Measurements from ENCODE around the gene FOXC2. TPM values are rescaled to one million over a fixed set of nuclear protein-coding genes. Genes with fewer than 3 reads are reported as not detected.

FOXC2 gene
- total RNA-seq, 1 experiment from 2014 or later, result 0.62 TPM

GRCh38 chr16:86570558-86571529 is 4.2 kb downstream of the FOXC2 start:
- H3K27me3 ChIP-seq (ENCODE audit: control insufficient read depth, insufficient read depth, low read length), result peaks cover 93% of the 10 kb centered on the region
- DNase-seq, result peak; percentile 29
- no peak overlapping the region for H3K4me3 ChIP-seq (ENCODE audit: insufficient read depth, low read depth, low read length)
- no peaks in the 10 kb centered on the region for H3K36me3 ChIP-seq (replicated peaks; ENCODE audit: control insufficient read depth, insufficient read depth, low read length)

- H3K27me3 ChIP-seq (ENCODE audit: control insufficient read depth, insufficient read depth, low read length), result peaks cover 90% of the 10 kb centered on the region
Measured at GRCh38 chr16:86571530-86571915, 4.9 kb downstream of the FOXC2 start.

DNA sequence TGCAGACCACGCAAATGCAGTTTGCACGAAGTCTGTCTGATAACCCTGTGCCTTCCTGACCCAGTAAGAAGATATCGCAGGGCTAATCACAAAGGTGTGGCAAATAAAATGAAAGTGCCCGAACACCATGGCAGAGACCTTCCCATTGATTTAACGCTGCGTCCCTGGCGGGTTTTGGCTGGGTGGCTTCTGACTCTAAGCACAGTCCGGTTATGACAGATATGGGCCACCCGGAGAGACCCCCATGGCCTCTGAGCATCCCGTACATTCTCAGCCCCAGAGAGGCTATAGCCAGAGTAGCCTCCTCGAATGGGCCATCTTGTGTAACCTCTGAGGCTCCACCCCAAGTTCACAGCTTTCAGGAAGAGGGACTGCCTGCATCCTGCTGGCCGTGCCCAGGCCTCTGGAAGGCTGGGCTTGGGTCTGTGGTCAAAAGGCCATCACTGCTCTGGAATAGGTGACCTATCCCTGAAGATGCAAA is 5.5 kb downstream of the FOXC2 start:
- no peak overlapping the region for H3K4me3 ChIP-seq (ENCODE audit: insufficient read depth, low read depth, low read length)
- H3K36me3 ChIP-seq (replicated peaks; ENCODE audit: control insufficient read depth, insufficient read depth, low read length), result no peaks in the 10 kb centered on the region
- no peak for DNase-seq
- H3K27me3 ChIP-seq (ENCODE audit: control insufficient read depth, insufficient read depth, low read length), result peaks cover 94% of the 10 kb centered on the region

More at GRCh38 chr16:86571530-86571915, 4.9 kb downstream of the FOXC2 start:
- no peaks in the 10 kb centered on the region for H3K36me3 ChIP-seq (replicated peaks; ENCODE audit: control insufficient read depth, insufficient read depth, low read length)
- no peak overlapping the region for H3K4me3 ChIP-seq (ENCODE audit: insufficient read depth, low read depth, low read length)
- peak; percentile 28 for DNase-seq

- Histone ChIP-seq H3K4me3 (ENCODE audit: insufficient read depth, low read depth, low read length) (no peak overlapping the region), H3K36me3 (replicated peaks; ENCODE audit: control insufficient read depth, insufficient read depth, low read length) (no peaks in the 10 kb centered on the region), H3K27me3 (ENCODE audit: control insufficient read depth, insufficient read depth, low read length) (peaks cover 94% of the 10 kb centered on the region)
- no peak for DNase-seq
Measured at GRCh38 chr16:86572606-86573005, 6.0 kb downstream of the FOXC2 start.

DNA sequence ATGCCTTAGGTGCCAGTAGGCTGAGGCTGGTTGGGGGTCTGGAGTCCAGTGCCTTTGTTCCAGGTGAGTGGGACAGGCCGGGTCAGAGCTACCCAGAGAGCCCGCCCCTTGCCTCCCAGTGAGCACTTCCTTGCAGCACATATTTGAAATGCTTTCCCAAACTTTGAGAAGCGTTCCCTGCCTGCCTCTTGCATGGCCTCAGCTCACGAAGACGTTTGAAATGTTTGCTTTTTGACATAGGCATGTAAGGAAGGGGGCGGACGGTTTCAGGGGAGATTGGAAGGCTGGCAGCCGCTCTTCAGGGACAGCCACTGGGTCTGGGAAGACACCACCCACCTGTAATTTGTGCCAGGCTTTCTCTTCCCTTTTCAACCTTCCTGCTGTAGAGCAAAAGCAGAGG is 6.6 kb downstream of the FOXC2 start:
- DNase-seq, result peak; percentile 65
- peaks cover 94% of the 10 kb centered on the region for H3K27me3 ChIP-seq (ENCODE audit: control insufficient read depth, insufficient read depth, low read length)
- H3K4me3 ChIP-seq (ENCODE audit: insufficient read depth, low read depth, low read length), result no peak overlapping the region
- H3K36me3 ChIP-seq (replicated peaks; ENCODE audit: control insufficient read depth, insufficient read depth, low read length), result no peaks in the 10 kb centered on the region

- Histone ChIP-seq H3K4me3 (ENCODE audit: insufficient read depth, low read depth, low read length) (no peak overlapping the region), H3K27me3 (ENCODE audit: control insufficient read depth, insufficient read depth, low read length) (peaks cover 94% of the 10 kb centered on the region), H3K36me3 (replicated peaks; ENCODE audit: control insufficient read depth, insufficient read depth, low read length) (no peaks in the 10 kb centered on the region)
- no peak for DNase-seq
Measured at GRCh38 chr16:86573646-86574508, 7.2 kb downstream of the FOXC2 start.

- Histone ChIP-seq H3K27me3 (ENCODE audit: control insufficient read depth, insufficient read depth, low read length) (peaks cover 94% of the 10 kb centered on the region), H3K36me3 (replicated peaks; ENCODE audit: control insufficient read depth, insufficient read depth, low read length) (no peaks in the 10 kb centered on the region), H3K4me3 (ENCODE audit: insufficient read depth, low read depth, low read length) (no peak overlapping the region)
- no peak for DNase-seq
Measured at GRCh38 chr16:86574646-86575045, 8.0 kb downstream of the FOXC2 start.

DNA sequence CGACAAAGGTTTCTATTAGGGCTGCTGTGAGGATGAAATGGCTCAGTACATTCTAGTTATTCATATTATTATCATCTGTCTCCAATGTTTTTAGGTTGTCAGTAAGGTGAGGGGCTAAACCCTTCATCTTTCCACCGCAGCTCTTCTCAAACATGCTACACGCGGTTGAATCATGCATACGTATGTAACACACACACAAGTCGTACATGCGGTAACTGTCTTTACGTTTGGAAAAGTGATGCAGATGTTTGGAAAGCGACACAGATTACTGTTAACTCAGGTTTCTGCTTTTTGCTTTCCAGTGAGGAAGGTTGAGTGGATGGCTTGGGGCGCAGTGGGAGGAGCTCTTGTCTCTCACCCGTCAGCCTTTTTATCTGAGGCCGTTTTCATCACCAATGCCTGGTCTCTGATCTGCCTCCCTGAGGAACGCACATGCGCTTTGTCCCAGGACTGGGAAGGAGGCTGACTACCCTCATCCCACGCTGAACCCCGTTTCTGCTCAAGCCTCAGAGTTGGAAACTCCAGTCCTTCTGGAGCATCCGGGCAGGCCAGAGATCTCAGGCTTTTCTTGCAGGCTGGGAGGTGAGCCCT is 8.6 kb downstream of the FOXC2 start:
- H3K27me3 ChIP-seq (ENCODE audit: control insufficient read depth, insufficient read depth, low read length), result peaks cover 94% of the 10 kb centered on the region
- H3K36me3 ChIP-seq (replicated peaks; ENCODE audit: control insufficient read depth, insufficient read depth, low read length), result no peaks in the 10 kb centered on the region
- DNase-seq, result no peak
- peak overlapping the region; percentile 19 for H3K4me3 ChIP-seq (ENCODE audit: insufficient read depth, low read depth, low read length)

GRCh38 chr16:86575754-86576557 is 9.3 kb downstream of the FOXC2 start:
- H3K36me3 ChIP-seq (replicated peaks; ENCODE audit: control insufficient read depth, insufficient read depth, low read length), result no peaks in the 10 kb centered on the region
- peak; percentile 97 for DNase-seq
- H3K4me3 ChIP-seq (ENCODE audit: insufficient read depth, low read depth, low read length), result peak overlapping the region; percentile 56
- H3K27me3 ChIP-seq (ENCODE audit: control insufficient read depth, insufficient read depth, low read length), result peaks cover 94% of the 10 kb centered on the region

- peaks cover 91% of the 10 kb centered on the region for H3K27me3 ChIP-seq (ENCODE audit: control insufficient read depth, insufficient read depth, low read length)
- peak; percentile 78 for DNase-seq
Measured at GRCh38 chr16:86576591-86577313, 10.1 kb downstream of the FOXC2 start.

DNA sequence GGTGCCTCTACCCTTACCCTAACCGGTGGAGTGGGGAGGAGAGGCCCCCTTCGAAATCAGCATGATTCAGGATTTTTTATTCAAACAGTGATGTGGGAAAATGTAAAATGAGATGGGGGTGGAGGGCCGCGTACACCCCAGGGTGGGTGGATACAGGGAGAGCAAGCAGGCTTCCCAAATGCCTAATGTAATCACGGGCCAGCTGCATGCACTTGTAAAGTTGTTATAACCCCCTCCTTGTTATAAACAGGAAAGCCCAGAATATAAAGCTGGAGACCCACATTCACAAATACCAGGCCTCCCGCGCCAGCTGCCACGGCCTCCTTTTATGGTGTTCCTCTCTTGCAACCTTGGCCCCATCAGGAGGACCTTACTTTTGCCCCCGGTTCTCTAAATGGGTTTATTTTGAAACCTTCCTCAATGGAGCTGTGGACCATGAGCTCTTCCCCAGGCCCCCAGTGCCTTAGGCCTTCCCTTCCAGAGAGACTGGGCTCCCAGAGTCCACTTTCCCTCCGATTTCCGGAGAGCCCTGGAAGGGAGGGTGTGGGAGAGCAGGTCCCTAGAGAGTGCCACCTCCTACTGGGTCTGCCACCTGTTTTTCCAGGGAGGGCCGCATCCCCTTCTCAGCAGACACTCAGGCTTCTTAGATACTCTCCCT is 10.8 kb downstream of the FOXC2 start:
- peak; percentile 70 for DNase-seq
- H3K4me3 ChIP-seq (ENCODE audit: insufficient read depth, low read depth, low read length), result no peak overlapping the region; the same call in 1 of the 2 replicates
- no peaks in the 10 kb centered on the region for H3K36me3 ChIP-seq (replicated peaks; ENCODE audit: control insufficient read depth, insufficient read depth, low read length)
- peaks cover 89% of the 10 kb centered on the region for H3K27me3 ChIP-seq (ENCODE audit: control insufficient read depth, insufficient read depth, low read length)

More at GRCh38 chr16:86576591-86577313, 10.1 kb downstream of the FOXC2 start:
- Histone ChIP-seq H3K4me3 (ENCODE audit: insufficient read depth, low read depth, low read length) (peak overlapping the region; percentile 56), H3K36me3 (replicated peaks; ENCODE audit: control insufficient read depth, insufficient read depth, low read length) (no peaks in the 10 kb centered on the region)

GRCh38 chr16:86578061-86578599 is 11.5 kb downstream of the FOXC2 start, which contains the start of gene FOXL1:
FOXL1 (plus strand) TSS chr16:86578549; CDS start chr16:86578724, 175 bp downstream.
- Histone ChIP-seq H3K27me3 (ENCODE audit: control insufficient read depth, insufficient read depth, low read length) (peaks cover 82% of the 10 kb centered on the region), H3K36me3 (replicated peaks; ENCODE audit: control insufficient read depth, insufficient read depth, low read length) (no peaks in the 10 kb centered on the region), H3K4me3 (ENCODE audit: insufficient read depth, low read depth, low read length) (peak within 1 kb of the TSS; percentile 35)
- DNase-seq, result peak; percentile 59
